Activated B cell treated with CpG ODN at 0.5 μM for 24 hours (primary cell): Measurements from ENCODE around the gene GLB1L3. TPM values are rescaled to one million over a fixed set of nuclear protein-coding genes. Genes with fewer than 3 reads are reported as not detected.

Experiments
- ATAC-seq: fragments of 200-7000 bp; cut with Tn5 transposase; one replicate; pipeline ENCODE4 v1.10.0; 2021; ENCODE audit warnings: low read depth, mild to moderate bottlenecking, moderate library complexity
- CTCF ChIA-PET: fragments of 350-600 bp; sonication (Branson Sonifier 250); formaldehyde crosslinking; loops from one replicate; lab custom pipeline; 2021; ENCODE audit warnings: antibody characterized with exemption; lab: Charles Lee
- POLR2A ChIA-PET: fragments of 350-600 bp; sonication (Branson Sonifier 250); formaldehyde crosslinking; loops from one replicate; lab custom pipeline; 2021; ENCODE audit warnings: antibody characterized with exemption; lab: Charles Lee
- DNase-seq: peaks from one replicate; pipeline ENCODE4 v3.0.0; 2022
- H3K27ac Mint-ChIP-seq: one replicate; pipeline ENCODE4 v1.8.0; 2020; ENCODE audit warnings: mixed read lengths
- H3K27me3 Mint-ChIP-seq: one replicate; pipeline ENCODE4 v1.8.0; 2021; ENCODE audit warnings: mixed read lengths
- H3K36me3 Mint-ChIP-seq: one replicate; pipeline ENCODE4 v1.8.0; 2021; ENCODE audit warnings: low read depth, mixed read lengths
- H3K4me1 Mint-ChIP-seq: one replicate; pipeline ENCODE4 v1.8.0; 2021; ENCODE audit warnings: mixed read lengths
- H3K4me3 Mint-ChIP-seq: one replicate; pipeline ENCODE4 v1.8.0; 2020; ENCODE audit warnings: mild to moderate bottlenecking, mixed read lengths
- H3K9me3 Mint-ChIP-seq: one replicate; pipeline ENCODE4 v1.8.0; 2020; ENCODE audit warnings: mixed read lengths
- CTCF ChIP-seq: fragments of 200-600 bp; IDR thresholded peaks from one replicate; pipeline ENCODE4 v1.8.0; 2022; ENCODE audit warnings: antibody characterized with exemption, mild to moderate bottlenecking
- intact Hi-C: fragments of 100-400 bp; cut with micrococcal nuclease; formaldehyde crosslinking; loops from one replicate; pipeline ENCODE4 v1.15.1; 2024
- total RNA-seq: library from RNA; stranded (reverse); gene quantifications from 2 replicates; pipeline ENCODE4 v1.2.3, GENCODE V29; 2022

Gene GLB1L3
- total RNA-seq, 1 donor from 2014 or later, result not detected

GRCh38 chr11:134345237-134345550 is 69.0 kb downstream of the GLB1L3 start:
- no peaks in the 10 kb centered on the region for H3K9me3 Mint-ChIP-seq
- no peak for ATAC-seq
- H3K27me3 Mint-ChIP-seq, result no peaks in the 10 kb centered on the region
- intact Hi-C loops, result loop anchor here (2.0 kb wide), 1 partner anchor 64 kb away; no protein-coding TSS in a partner anchor
- no peak overlapping the region for H3K4me3 Mint-ChIP-seq
- TF ChIP-seq CTCF, result no peak
- no peak for DNase-seq
- H3K36me3 Mint-ChIP-seq, result no peaks in the 10 kb centered on the region
- ChIA-PET CTCF (no interaction called here), POLR2A (no interaction called here)
- no peak overlapping the region for H3K27ac Mint-ChIP-seq
- peaks cover 5% of the 10 kb centered on the region for H3K4me1 Mint-ChIP-seq

- no peak for TF ChIP-seq CTCF
- CTCF ChIA-PET, result no interaction called here
- Mint-ChIP-seq H3K4me3 (no peak overlapping the region), H3K27me3 (no peaks in the 10 kb centered on the region), H3K36me3 (no peaks in the 10 kb centered on the region), H3K27ac (no peak overlapping the region), H3K4me1 (peaks cover 7% of the 10 kb centered on the region), H3K9me3 (no peaks in the 10 kb centered on the region)
- ATAC-seq, result no peak
- POLR2A ChIA-PET, result no interaction called here
- DNase-seq, result no peak
- intact Hi-C loops, result no loop called here
These were observed 70.2 kb downstream of the GLB1L3 start for GRCh38 chr11:134346101-134346975.

- Mint-ChIP-seq H3K9me3 (no peaks in the 10 kb centered on the region), H3K27me3 (no peaks in the 10 kb centered on the region), H3K27ac (no peak overlapping the region), H3K4me3 (no peak overlapping the region), H3K4me1 (peaks cover 7% of the 10 kb centered on the region), H3K36me3 (no peaks in the 10 kb centered on the region)
- intact Hi-C loops, result no loop called here
- no peak for TF ChIP-seq CTCF
- ATAC-seq (no peak), DNase-seq (no peak)
- ChIA-PET CTCF (no interaction called here), POLR2A (no interaction called here)
These were observed 70.8 kb downstream of the GLB1L3 start for GRCh38 chr11:134346976-134347350.

- Mint-ChIP-seq H3K4me3 (no peak overlapping the region), H3K27ac (no peak overlapping the region), H3K27me3 (no peaks in the 10 kb centered on the region), H3K36me3 (no peaks in the 10 kb centered on the region), H3K9me3 (no peaks in the 10 kb centered on the region), H3K4me1 (peaks cover 7% of the 10 kb centered on the region)
- ChIA-PET CTCF (no interaction called here), POLR2A (no interaction called here)
- TF ChIP-seq CTCF, result no peak
- intact Hi-C loops, result no loop called here
- ATAC-seq (no peak), DNase-seq (no peak)
These were observed 71.3 kb downstream of the GLB1L3 start for GRCh38 chr11:134347441-134347840.

- ATAC-seq (no peak), DNase-seq (no peak)
- Mint-ChIP-seq H3K27ac (no peak overlapping the region), H3K9me3 (peaks cover 6% of the 10 kb centered on the region), H3K4me1 (peaks cover 7% of the 10 kb centered on the region), H3K4me3 (no peak overlapping the region), H3K36me3 (no peaks in the 10 kb centered on the region), H3K27me3 (peaks cover 2% of the 10 kb centered on the region)
- POLR2A ChIA-PET, result no interaction called here
- intact Hi-C loops, result no loop called here
- CTCF ChIA-PET, result no interaction called here
- TF ChIP-seq CTCF, result no peak
These were observed 73.1 kb downstream of the GLB1L3 start for GRCh38 chr11:134349109-134349801.
